ENCODE measurements around the gene SRPK2.
A peak's percentile ranks its signal among the peaks of the same experiment; 100 is the strongest.

SRPK2 gene

DNA sequence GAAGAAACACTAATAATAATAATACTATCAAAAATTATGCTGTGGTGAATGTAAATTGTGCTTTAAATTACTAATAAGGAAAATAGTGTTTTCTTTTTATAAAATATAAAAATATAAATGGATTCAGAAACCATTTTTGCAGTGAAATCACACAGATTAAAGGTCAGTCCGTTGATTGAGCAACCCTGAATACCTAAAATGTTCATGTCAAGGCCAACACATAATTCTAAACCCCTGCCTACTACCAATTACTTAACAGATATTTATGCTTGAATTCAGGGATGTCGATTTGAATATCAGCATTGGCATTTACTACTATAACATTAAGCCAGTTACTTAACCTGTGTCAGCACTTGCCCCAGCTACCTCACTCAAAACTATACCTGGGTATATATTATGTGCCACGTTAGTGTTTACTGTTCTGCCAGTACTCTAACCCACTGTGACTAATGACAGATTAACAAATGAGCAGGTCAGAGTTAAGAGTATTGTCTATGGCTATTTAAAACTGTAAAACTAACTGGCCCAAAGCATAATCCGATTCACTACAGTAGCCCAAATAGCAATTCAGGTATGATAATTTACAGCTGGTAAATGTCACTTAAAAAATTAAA, 209.7 kb downstream of the SRPK2 start:
- no peak for DNase-seq

DNA sequence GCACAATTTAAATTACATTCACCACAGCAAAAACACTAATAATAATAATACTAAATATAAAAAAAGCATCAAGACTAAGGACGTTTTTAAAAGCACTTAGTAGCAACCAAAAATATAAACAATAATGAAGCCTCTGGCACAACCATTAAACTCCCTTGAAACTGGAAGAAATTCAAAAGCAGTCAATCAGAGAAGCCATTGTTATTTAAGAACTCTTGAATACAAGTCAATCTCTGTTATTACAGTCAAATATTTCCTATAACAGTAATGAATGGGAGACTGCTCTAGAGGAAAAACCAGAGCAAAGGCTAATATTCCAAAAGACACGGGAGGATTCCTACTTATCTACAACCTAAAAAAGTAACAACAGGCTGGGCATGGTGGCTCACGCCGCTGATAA, 210.5 kb downstream of the SRPK2 start:
- DNase-seq = no peak

DNA sequence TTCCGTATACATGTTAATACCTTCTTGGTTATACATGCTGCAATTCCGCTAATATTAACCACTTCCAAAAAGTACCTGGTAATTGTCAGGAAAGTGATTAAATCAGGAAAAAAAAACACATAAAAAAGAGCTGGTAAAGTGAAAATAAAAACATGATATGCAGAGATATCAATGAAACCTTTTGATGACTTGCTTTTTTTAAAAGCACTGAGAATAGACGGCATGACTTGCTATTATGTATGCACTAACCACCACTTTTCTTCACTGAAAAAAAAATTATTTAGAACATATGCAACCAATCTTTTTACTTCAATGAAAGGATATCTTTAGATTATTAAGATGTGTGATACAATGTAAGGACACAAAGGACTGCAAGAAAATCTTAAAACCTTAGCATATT, 211.7 kb downstream of the SRPK2 start:
- no peak for DNase-seq

DNA sequence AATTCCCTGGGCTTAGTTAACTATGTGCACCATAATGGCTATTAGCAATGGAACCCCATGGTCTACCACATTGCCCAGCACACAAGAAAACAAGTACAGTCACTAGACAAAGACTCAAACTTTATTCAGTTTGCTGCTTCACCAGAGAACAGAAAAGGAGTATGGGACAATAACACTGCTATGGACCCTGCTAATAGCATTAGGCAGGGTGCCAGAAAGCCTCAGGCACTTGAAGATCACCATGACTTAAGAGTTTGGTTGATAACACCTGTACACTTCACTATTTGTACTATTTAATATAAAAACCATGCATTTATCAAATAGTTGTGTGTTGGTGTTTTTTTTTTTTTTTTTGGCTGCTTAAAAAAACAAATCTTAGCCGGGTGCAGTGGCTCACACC, 215.1 kb downstream of the SRPK2 start:
- no peak for DNase-seq

DNA sequence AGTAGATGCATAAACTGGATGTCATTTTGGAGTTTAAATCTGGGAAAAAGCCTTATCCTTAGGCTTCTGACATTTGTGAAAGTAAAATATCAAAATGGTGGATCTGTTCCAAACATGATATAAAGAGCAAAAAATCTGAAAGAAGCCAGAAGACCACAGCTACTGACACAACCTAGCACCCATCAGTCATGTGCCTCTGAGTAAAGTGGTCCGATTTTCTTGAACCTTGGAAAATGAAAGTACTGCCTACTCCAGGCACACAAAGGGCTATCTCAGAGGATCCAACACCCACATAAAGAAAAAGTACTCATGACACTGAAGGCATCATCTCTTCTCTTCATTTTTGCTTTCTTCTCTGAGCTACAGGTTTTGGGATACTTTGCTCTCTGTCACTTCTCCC, 224.0 kb downstream of the SRPK2 start:
- no peak for DNase-seq

DNA sequence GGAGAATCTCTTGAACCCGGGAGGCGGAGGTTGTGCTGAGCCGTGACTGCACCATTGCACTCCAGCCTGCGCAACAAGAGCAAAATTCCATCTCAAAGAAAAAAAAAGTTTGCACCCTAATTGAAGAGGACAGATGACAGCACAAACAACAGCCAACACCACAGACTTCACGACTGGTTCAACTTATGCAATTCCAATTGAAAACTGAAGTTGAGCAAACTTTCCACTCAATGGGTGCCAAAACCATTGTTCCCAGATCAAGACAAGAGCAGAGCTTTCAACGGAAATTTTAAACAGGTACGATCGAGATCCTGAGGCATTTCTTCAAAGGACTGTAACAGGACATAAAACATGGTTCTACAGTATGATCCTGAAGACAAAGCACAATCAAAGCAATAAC, 225.0 kb downstream of the SRPK2 start:
- no peak for DNase-seq

DNA sequence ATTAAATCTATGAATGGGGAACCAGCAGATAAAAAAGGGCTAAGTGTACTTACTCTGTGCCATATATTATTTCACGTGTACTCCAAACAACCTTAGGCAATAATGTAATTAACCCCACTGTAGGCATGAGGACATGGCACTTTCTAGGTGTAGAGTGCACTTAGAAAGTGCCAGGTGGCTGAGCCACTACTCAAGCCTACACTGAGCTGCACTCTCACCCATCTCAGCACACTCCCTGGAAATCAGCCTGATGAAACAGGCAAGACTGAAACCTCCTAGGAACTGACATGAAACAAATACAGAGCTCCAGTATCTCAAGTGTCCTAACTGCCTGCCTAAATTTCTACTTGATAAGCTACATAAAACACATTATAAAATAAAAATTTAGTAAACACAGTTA, 227.4 kb downstream of the SRPK2 start:
- no peak for DNase-seq

DNA sequence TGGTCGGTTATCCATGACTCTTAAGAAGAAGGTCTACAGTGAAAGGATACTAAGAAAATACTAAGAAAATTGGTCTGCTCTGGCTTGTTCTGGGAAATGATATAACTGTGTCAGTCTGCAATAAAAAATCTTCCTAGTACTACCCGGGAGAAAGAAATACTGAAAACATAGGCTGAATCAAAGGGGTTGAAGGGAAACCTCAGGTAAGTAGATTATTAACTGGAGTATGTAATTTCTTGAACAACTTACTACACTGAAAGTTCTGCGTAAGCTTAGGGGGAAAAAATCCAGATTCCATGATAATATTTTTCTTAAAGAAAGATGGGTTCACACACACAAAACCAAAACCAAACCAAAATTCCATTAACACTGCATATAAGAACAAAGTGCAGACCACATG, 231.4 kb downstream of the SRPK2 start:
- no peak for DNase-seq

DNA sequence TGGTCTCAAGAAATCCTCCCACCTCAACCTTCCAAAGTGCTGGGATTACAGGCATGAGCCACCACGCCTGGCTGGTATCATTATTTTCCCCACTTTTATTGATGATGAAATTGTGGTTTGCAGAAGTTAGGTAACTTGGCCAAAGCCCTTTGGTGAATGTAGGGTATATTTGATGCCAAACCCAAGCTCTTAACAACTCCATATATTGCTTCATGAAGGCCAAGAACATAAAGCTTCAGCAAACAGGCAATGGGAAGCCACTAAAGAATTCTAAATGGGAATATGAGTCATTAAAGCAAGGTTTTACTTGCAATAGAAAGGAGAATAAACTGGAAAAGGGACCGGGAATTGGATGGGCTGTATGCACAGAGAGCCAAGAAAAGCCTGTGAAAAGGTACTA, 232.0 kb downstream of the SRPK2 start:
- DNase-seq = no peak

DNA sequence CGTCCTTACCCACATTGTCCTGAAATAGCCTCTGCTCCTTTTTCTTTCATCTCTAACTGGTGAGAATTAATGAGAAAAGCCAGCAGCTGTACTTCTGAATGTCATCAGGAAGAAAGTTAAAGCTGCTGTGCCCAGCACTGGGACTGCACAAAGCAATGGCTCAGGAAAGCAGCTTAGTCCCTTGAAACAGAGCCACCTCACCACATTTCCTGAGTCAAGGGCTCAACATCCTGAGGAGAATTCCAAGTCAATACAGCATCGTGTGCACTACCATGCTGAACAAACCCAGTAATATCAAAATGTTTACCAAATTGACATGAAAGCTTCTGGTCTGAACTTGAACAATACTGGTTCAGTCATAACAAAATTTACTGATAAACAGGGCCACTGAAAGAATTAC, 234.6 kb downstream of the SRPK2 start:
- DNase-seq = no peak

DNA sequence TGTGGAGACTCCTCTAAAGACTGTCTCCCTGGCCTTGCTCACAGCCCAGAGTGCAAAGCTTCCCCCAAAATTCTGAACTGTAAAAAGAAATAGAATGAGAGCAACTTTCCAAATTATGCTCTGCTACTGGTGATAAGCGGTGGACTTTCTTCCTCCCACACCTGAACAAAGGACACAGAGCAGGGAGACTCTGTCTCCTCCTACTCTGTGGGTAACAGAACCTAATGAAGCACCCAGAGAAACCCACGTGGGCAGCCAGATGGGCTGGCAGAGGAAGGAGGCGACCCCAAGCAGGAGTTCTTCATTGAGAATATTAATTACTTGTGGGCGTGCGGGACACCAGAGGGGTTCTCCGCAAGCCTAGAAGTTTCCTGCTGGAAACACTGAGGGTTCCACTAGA, 235.2 kb downstream of the SRPK2 start:
- no peak for DNase-seq

DNA sequence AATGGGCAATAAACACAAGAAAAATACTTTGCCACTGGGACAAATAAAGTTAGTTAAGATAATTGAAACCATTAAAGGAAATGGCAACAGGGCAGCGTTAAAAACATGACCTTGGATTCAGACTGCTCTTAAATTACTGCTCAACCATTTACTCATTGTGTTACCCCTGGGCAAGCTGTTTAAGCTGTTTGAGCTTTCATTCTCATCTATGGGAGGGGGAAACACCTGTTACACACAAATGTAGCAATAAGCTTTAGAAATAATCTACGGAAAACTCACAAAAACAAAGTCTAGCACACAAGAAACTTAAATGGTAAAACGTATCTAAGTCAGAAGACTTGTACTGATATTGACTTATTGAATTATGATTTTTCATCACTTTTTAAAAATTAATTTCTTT, 237.6 kb downstream of the SRPK2 start:
- no peak for DNase-seq

DNA sequence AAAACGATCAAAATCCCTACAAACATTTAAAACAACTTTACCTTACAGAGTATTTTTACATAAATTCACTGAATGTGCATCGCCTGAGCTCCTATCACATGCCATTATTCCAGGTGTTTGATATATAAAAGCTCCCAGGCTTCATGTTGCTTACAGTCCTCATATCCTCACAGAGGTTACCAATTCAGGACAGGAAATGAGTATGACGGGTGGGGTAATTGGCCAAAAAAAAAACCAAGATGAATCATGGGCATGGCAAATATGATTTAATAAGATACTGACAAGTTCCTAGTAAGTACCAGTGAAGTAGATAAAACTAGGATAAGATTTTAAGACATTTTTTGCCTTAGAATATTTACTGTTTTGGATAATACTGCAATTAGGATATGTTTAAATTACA, 238.9 kb downstream of the SRPK2 start:
- DNase-seq = no peak

DNA sequence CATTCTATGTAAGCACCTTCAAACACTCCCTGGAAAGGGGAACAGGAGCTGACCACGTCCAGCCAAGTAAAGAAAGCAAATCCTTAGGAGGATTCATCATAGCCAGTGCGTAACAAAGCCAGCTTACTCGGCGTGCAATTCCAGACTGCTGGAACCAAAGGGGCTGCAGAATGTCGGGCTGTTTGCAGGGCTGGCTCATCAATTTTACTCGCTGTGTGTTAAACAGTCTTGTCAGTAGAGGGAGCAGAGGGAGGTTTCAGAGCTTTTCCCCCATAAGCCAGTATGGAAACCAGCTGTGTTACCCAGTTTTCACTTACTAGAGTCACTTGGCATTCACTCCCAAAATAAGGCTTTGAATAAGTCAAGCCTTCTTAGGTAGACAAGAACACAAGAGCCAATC, 247.7 kb downstream of the SRPK2 start:
- peak in 1 of 2 experiments; percentile 39 for DNase-seq

DNA sequence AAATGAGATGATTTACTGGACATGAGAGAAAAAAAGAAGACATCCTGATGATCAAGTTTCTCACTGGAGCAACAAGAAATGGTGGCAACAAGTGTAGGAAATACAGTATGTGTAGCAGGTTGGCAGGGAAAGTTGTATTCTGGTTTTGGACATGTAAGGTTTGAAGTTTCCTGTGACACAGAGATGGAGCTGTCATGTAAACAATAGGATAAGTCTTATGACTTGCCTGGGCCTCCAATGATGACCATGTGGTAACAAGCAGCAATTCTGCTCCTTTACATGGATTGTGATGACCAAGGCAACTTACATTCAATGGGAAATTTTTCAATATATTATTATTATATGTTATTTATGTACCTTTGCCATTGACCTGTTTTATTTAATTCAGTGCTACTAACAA, 249.3 kb downstream of the SRPK2 start:
- no peak for DNase-seq

DNA sequence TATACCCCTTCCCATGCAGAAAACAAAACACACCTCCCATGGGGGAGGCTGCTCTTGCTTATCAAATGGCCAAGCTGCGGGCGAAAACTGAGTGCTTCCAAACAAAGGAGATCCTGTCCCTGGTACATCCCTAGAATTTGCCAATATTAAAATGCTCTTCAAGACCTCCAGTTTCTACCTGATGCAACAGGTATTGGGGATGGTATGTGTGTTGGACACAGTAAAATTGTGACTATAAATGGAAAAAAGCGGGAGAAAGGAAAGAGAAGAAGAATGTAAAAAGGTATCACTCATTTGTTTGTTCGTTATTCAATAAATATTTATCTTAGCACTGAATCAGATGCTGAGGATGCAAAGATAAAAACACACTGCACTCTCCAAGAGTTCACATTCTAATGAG, 250.8 kb downstream of the SRPK2 start:
- DNase-seq = no peak

DNA sequence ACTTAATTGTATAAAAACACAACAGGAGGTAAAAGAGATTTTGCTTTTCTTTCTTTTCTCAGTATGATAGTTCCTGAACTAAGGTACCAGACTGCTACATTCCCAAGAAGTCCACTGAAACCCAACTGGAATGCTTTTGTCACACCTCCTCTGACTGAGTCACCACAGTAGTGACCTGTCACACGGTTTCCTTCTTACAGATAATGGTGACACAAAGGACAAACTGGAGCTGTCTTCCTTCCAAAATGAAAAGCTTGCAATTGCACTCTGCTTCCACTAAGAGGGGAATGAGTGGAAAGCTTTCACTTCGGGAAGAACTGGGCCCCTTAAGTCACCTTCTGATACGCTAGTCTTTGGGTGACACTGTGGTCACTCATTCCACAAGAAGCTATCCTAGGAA, 252.5 kb downstream of the SRPK2 start:
- no peak for DNase-seq

DNA sequence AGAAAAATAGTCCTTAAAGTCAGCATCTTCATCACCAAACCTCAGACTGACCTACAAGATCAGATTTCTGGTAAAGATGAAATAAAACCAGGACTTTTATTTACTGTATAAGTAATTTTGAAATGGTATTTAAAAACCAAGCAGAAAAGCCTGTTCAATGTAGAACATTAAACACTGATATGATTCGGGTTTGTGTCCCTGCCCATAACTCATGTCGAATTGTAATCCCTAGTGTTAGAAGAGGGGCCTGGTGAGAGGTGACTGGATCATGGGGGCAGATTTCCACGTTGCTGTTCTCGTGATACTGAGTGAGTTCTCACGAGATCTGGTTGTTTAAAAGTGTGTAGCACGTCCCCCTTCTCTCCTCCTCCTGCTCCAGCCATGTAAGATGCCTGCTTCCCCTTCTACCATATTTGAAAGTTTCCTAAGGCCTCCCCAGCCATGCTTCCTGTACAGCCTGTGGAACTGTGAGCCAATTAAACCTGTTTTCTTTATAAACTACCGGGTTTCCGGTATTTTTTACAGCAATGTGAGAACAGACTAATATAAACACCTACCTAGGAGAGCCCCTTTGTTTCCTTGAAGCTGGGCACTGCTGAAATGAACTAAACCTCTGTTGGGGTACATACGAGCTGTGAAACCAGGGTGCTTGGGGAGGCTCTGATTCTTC, 254.6 kb downstream of the SRPK2 start:
- no peak for DNase-seq

DNA sequence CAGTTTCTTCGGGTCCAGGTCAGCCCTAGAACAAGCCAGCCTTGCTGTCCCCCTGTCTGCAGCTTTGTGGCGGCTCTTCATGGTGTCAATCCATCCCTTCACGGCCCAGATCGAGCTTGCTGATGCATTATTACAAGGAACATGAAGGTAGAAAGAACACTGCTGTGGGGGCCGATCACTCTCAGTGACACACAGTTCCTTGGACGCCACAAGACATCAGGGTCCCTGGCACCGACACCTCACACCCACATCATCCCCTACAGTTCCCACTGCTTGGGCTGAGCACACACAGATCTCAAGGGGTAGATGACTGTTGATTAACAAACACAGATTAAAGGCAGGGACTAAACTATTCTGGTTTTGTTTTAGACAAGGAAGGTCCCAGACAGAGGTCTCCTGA, 255.4 kb downstream of the SRPK2 start:
- no peak for DNase-seq

DNA sequence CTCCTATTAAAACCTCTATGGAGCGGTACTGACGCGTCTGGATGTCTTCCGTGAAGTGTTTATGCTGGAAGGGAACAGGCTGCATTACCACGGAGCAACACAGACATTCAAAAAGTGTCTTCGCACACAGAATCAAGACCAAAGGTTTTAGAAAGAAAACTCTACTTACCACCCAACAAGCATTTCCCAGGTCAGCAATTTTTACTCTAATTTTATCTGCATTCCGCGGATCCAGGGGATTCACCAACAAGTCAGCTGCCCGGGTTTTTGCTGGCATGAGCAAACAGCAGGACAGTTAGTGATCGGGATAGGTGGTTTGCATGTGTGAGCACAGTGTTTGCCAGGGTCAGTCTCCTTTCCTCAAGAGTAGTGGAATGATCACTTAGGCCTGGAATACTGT, 255.9 kb downstream of the SRPK2 start:
- no peak for DNase-seq

DNA sequence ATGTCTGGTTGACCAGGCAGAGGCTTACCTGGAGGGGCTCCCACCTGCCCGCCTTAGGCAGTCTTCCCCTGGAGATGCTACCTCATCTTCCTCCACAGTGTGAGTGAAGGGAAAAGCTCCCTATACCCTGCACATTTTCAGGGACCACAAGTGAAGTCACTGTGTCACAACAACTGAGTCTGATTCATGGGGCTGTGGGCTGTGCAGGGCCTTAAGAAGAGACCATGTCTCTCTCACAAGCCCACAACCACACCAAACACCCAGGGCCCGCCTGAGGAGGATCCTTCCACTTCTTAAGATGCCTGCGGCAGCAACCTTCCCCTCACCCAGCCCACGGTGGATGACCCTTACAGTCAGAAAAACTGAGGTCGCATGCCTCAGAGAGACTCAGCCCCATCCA, 256.4 kb downstream of the SRPK2 start:
- DNase-seq = no peak

DNA sequence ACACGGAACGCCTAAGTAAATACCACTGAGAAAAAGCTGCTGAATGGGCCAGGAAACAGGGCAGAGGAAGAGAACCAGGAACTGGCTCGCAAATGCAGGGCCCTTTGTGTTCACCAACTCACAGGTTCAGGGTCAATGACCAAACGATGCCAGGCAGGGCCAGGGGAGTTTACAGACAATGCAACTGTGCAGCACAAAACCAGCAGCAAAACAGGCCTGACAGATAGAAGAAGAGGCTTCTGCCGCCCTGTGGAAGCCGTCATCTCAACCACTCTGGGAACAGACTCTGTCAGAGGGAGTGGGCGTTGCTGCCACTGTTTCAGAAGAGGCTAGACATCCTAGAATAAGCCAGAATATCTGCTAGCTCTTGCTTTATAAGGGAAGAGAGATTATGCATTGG, 256.8 kb downstream of the SRPK2 start:
- no peak for DNase-seq

DNA sequence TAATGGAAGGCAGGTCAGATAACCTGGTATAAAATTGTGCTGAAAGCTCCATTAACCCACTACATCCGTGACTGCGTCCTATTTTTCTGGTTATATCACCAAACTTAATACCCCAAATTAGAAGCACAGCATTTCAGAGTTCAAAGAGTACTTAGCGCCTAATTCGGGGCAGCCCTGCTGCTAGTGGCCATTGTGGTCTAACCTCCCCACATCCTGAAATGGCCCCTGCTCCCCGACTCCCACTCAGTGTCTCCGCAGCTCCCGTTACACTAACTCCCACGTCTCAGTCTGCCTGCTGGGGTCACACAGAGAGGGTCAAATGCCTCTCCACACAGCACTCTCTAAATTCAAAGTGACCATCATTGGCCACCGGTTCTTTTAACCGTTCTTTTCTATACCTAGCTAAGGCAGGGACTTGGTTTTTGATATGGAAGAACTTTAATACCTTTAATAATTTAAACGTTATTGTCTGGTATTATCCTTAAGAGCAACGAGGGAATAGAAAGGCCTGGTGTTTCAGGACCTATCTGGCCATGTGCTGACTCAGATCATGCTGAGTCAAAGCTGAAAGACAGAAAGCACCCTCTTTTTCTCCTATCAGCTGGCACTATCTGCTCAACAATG, 257.6 kb downstream of the SRPK2 start:
- no peak for DNase-seq

DNA sequence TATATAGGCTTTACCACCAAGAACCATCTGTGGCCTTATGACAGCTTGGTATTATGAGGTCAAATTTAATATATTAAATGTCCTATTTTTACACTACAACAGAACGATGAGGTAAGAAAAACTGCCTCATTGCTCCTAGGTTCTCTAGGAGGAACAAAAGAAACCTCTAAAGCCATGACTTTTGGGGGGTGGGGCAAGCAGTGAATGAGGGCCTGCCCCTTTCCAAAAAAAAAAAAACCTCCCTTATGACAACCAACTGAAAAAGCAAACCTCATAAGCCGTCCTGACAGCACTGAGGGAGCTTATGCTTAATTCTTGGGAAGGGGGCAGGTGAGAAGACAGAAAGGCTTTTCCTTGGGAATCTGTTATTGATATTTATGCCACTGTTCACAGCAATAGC, 258.1 kb downstream of the SRPK2 start:
- no peak for DNase-seq

DNA sequence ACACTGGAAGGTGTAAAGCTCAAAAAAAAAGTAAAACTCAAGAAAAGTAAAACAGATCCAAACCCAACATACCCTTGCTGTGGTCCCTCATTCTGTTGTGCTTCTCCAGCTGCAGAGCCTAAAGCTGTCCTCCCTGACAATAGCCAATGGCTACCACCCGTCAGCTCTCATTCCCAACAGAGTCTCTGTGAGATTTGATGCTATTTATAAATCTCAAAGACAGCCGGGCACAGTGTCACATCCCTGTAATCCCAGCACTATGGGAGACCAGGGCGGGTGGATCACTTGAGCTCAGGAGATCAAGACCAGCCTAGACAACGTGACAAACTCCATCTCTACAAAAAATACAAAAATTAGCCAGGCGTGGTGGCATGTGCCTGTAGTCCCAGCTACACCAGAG, 258.7 kb downstream of the SRPK2 start:
- no peak for DNase-seq

Measured in NCI-H2081 (cell line).